B cell (primary cell): Measurements from ENCODE around the gene AADAC. TPM values are rescaled to one million over a fixed set of nuclear protein-coding genes. Genes with fewer than 3 reads are reported as not detected.

Experiments
- ATAC-seq: fragments of 200-7000 bp; cut with Tn5 transposase; one replicate; pipeline ENCODE4 v1.10.0; 2021; ENCODE audit warnings: low read depth, mild to moderate bottlenecking, moderate number of reproducible peaks, moderate library complexity
- CTCF ChIA-PET: fragments of 350-600 bp; sonication (Branson Sonifier 250); formaldehyde crosslinking; loops from one replicate; lab custom pipeline; 2021; ENCODE audit warnings: antibody characterized with exemption, inconsistent platforms; lab: Charles Lee
- POLR2A ChIA-PET: fragments of 350-600 bp; sonication (Branson Sonifier 250); formaldehyde crosslinking; loops from one replicate; lab custom pipeline; 2021; ENCODE audit warnings: antibody characterized with exemption; lab: Charles Lee
- DNase-seq: peaks from one replicate; pipeline ENCODE4 v3.0.0; 2013
- H2AFZ ChIP-seq: 2 replicates; pipeline ENCODE4 v1.6.1; 2012; ENCODE audit warnings: mild to moderate bottlenecking, low read depth, low read length; ENCODE audit not compliant: insufficient read depth, poor library complexity, severe bottlenecking
- H3K27ac ChIP-seq, 2 donors: 1 replicate in 1 of 2; 2 replicates in 1 of 2; pipeline ENCODE4 v1.5.1; 2012 to 2013; ENCODE audit warnings: low read length in 2 of 2, mild to moderate bottlenecking in 2 of 2, moderate library complexity in 1 of 2
- H3K27me3 ChIP-seq, 4 experiments: fragments of 200-600 bp in 1 of 4; sonication (generic) in 1 of 4; replicated peaks in 1 of 4; 1 replicate in 2 of 4; 2 replicates in 2 of 4; pipeline versions ENCODE4 v1.6.1 to v1.7.0; 2013 to 2016; ENCODE audit warnings: low read length in 3 of 4, mild to moderate bottlenecking in 2 of 4, mixed read lengths in 1 of 4, moderate library complexity in 1 of 4; ENCODE audit not compliant: insufficient read depth in 4 of 4, control insufficient read depth in 3 of 4; ENCODE audit errors: control extremely low read depth in 1 of 4
- H3K36me3 ChIP-seq, 2 experiments: replicated peaks in 1 of 2; 1 replicate in 1 of 2; 2 replicates in 1 of 2; pipeline versions ENCODE4 v1.6.1 to v1.7.1; 2013; ENCODE audit warnings: low read length in 1 of 2; ENCODE audit not compliant: insufficient read depth in 2 of 2, control insufficient read depth in 1 of 2; ENCODE audit errors: control extremely low read depth in 1 of 2, extremely low read depth in 1 of 2
- H3K4me1 ChIP-seq, 2 donors: fragments of 200-600 bp in 1 of 2; sonication (generic) in 1 of 2; 1 replicate in 1 of 2; 2 replicates in 1 of 2; pipeline versions ENCODE4 v1.5.1 to v1.6.1; 2013 to 2017; ENCODE audit warnings: low read length in 2 of 2; ENCODE audit not compliant: control insufficient read depth in 2 of 2, insufficient read depth in 2 of 2
- H3K4me2 ChIP-seq: replicated peaks from 2 replicates; pipeline ENCODE3; 2012; ENCODE audit warnings: mild to moderate bottlenecking, low read depth, low read length; ENCODE audit not compliant: poor library complexity, severe bottlenecking
- H3K4me3 ChIP-seq, 5 experiments: fragments of 200-600 bp in 1 of 5; sonication (generic) in 1 of 5; 1 replicate in 3 of 5; 2 replicates in 2 of 5; pipeline versions ENCODE4 v1.5.1 to v1.7.0; 2011 to 2016; ENCODE audit warnings: low read length in 4 of 5, mild to moderate bottlenecking in 4 of 5, low read depth in 2 of 5, control low read depth in 1 of 5, moderate library complexity in 1 of 5; ENCODE audit not compliant: insufficient read depth in 1 of 5; ENCODE audit errors: control extremely low read depth in 1 of 5, extremely low read depth in 1 of 5
- H3K79me2 ChIP-seq: fragments of 200-600 bp; sonication (generic); one replicate; pipeline ENCODE4 v1.6.0; 2016; ENCODE audit warnings: low read length; ENCODE audit not compliant: control insufficient read depth, insufficient read depth
- H3K9ac ChIP-seq: fragments of 200-600 bp; sonication (generic); 2 replicates; pipeline ENCODE4 v1.6.1; 2017; ENCODE audit warnings: mild to moderate bottlenecking, low read length, moderate library complexity
- H3K9me3 ChIP-seq, 3 donors: one replicate each; pipeline versions ENCODE4 v1.6.1 to v1.7.1; 2013; ENCODE audit warnings: low read length in 2 of 3; ENCODE audit not compliant: control insufficient read depth in 2 of 3, insufficient read depth in 1 of 3; ENCODE audit errors: control extremely low read depth in 1 of 3
- H4K20me1 ChIP-seq: 2 replicates; pipeline ENCODE4 v1.6.0; 2012; ENCODE audit warnings: mild to moderate bottlenecking, low read length; ENCODE audit not compliant: insufficient read depth, control insufficient read depth, poor library complexity, severe bottlenecking
- H3K27ac Mint-ChIP-seq: one replicate; pipeline ENCODE4 v1.8.0; 2021; ENCODE audit warnings: mixed read lengths
- H3K27me3 Mint-ChIP-seq: one replicate; pipeline ENCODE4 v1.8.0; 2021; ENCODE audit warnings: mixed read lengths
- H3K4me1 Mint-ChIP-seq: one replicate; pipeline ENCODE4 v1.8.0; 2021; ENCODE audit warnings: mixed read lengths
- H3K4me3 Mint-ChIP-seq: one replicate; pipeline ENCODE4 v1.8.0; 2021; ENCODE audit warnings: mixed read lengths
- H3K9me3 Mint-ChIP-seq: one replicate; pipeline ENCODE4 v1.8.0; 2022; ENCODE audit warnings: mixed read lengths; ENCODE audit not compliant: insufficient read depth
- CTCF ChIP-seq: fragments of 200-600 bp; IDR thresholded peaks from one replicate; pipeline ENCODE4 v1.8.0; 2022; ENCODE audit warnings: antibody characterized with exemption, mild to moderate bottlenecking
- EZH2 ChIP-seq: IDR thresholded peaks from 2 replicates; pipeline ENCODE4 v1.6.1; 2012; ENCODE audit warnings: borderline replicate concordance, low read depth, mild to moderate bottlenecking, moderate library complexity, low read length; ENCODE audit not compliant: insufficient read depth, poor library complexity, severe bottlenecking
- WGBS: methylation state at CpG from one replicate; pipeline ENCODE4 v1.1.5; 2013; ENCODE audit warnings: missing lambda C conversion rate; ENCODE audit not compliant: insufficient coverage; 5-methylcytosine and 5-hydroxymethylcytosine counted together
- intact Hi-C: fragments of 100-400 bp; cut with micrococcal nuclease; formaldehyde crosslinking; loops from one replicate; pipeline ENCODE4 v1.10.0; 2022
- polyA plus RNA-seq: library from polyadenylated mRNA; depleted of rRNA; stranded (reverse); fragments of >200 nt; gene quantifications from 2 replicates; pipeline ENCODE4 v1.2.3, GENCODE V29; 2012
- total RNA-seq, 2 donors: library from RNA; stranded (reverse); fragments of 120-200 nt in 1 of 2; gene quantifications; 1 replicate in 1 of 2; 2 replicates in 1 of 2; pipeline versions ENCODE4 v1.2.3 to v1.2.4, GENCODE V29; 2013 to 2022

Gene AADAC
- total and polyA plus RNA-seq, 2 donors (not counting 1 experiment from before 2014, with no cell fraction given), result not detected

- peaks cover 6% of the 10 kb centered on the region for H3K4me1 Mint-ChIP-seq
- 100% methylated on average over 2 of the region's 4 CpGs for WGBS
- Histone ChIP-seq H3K4me3 (no peak overlapping the region), H2AFZ (no peak overlapping the region), H3K9ac (no peak overlapping the region), H3K27me3 (no peaks in the 10 kb centered on the region), H3K9me3 (no peaks in the 10 kb centered on the region), H3K4me1 (peaks cover 5 to 6% of the 10 kb centered on the region in 2 donors), H3K4me2 (no peak overlapping the region), H3K27ac (no peak overlapping the region), H3K79me2 (no peaks in the 10 kb centered on the region), H4K20me1 (no peaks in the 10 kb centered on the region), H3K36me3 (no peaks in the 10 kb centered on the region)
- H3K27ac Mint-ChIP-seq, result no peak overlapping the region
- POLR2A ChIA-PET, result no interaction called here
- TF ChIP-seq CTCF, result no peak
- no peak for TF ChIP-seq EZH2
- H3K27me3 Mint-ChIP-seq, result no peaks in the 10 kb centered on the region
- no peaks in the 10 kb centered on the region for H3K9me3 Mint-ChIP-seq
- CTCF ChIA-PET, result interaction anchor here (0.7 kb wide), 3 partner anchors 456 to 707 kb away, joined by 3 to 4 read pairs (median 4); no protein-coding TSS in a partner anchor
- intact Hi-C loops, result no loop called here
- no peak overlapping the region for H3K4me3 Mint-ChIP-seq
- no peak for ATAC-seq
- DNase-seq, result no peak
Measured at GRCh38 chr3:151866711-151867410, 52.9 kb downstream of the AADAC start.

- no peaks in the 10 kb centered on the region for H3K36me3 ChIP-seq
- H3K4me3 ChIP-seq, result no peak overlapping the region
- TF ChIP-seq EZH2 (no peak), CTCF (no peak)
- Mint-ChIP-seq H3K4me3 (no peak overlapping the region), H3K9me3 (no peaks in the 10 kb centered on the region), H3K4me1 (peaks cover 11% of the 10 kb centered on the region), H3K27ac (no peak overlapping the region), H3K27me3 (no peaks in the 10 kb centered on the region)
- POLR2A ChIA-PET, result no interaction called here
- peaks cover 10 to 11% of the 10 kb centered on the region in 2 donors for H3K4me1 ChIP-seq
- H3K4me2 ChIP-seq, result no peak overlapping the region
- intact Hi-C loops, result no loop called here
- no peak for DNase-seq
- no peak overlapping the region for H3K9ac ChIP-seq
- ATAC-seq, result no peak
- H3K27me3 ChIP-seq, result no peaks in the 10 kb centered on the region
- no peaks in the 10 kb centered on the region for H4K20me1 ChIP-seq
- H3K9me3 ChIP-seq, result no peaks in the 10 kb centered on the region
- no peak overlapping the region for H2AFZ ChIP-seq
- WGBS, result no CpG with 5 or more reads among the region's 1 CpG
- H3K27ac ChIP-seq, result no peak overlapping the region
- no peaks in the 10 kb centered on the region for H3K79me2 ChIP-seq
- CTCF ChIA-PET, result interaction anchor here (0.7 kb wide), 1 partner anchor 457 kb away, joined by 4 read pairs; no protein-coding TSS in a partner anchor
Measured at GRCh38 chr3:151867666-151868065, 53.8 kb downstream of the AADAC start.
